GM10248 (cell line): ENCODE data around the gene CDK5.

ENCODE experiments used
- CTCF ChIA-PET: fragments of 300-600 bp; sonication (Branson Sonifier 250); formaldehyde crosslinking; extraction: SDS; loops from one replicate; lab custom pipeline; 2021; ENCODE audit warnings: antibody characterized with exemption; lab: Yijun Ruan, JAX
- POLR2A ChIA-PET: fragments of 350-650 bp; sonication (Branson Sonifier 250); formaldehyde crosslinking; extraction: SDS; loops from one replicate; lab custom pipeline; 2020; ENCODE audit warnings: antibody characterized with exemption; lab: Yijun Ruan, JAX
- DNase-seq: peaks from one replicate; pipeline ENCODE4 v3.0.0; 2012; ENCODE audit errors: extremely low spot score
- CTCF ChIP-seq: IDR thresholded peaks from 2 replicates; pipeline ENCODE4 v1.5.1; 2012; ENCODE audit warnings: mild to moderate bottlenecking, low read depth; ENCODE audit errors: extremely low read depth, missing control alignments, control extremely low read depth

CDK5 gene

DNA sequence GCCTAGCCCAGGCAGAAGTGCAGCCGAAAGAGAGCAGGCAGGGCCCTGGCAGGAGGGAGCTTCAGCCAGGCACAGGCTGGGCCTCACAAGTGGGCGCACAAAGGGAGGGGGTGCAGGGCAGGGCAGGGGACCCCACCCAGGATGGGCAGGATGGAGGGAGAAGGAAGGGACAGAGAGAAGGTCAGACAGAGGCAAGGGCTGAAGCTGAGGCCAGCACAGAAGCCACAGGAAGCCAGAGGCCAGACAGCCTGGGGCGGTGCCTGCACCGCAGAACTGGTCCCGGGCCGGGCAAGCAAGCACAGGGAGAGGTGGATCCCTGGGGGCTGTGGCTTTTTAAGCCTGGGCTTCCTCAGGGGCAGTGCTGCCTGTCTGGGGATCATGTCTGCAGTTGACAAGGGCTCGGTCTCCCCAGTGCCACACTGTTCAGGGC lies 50.2 kb downstream of the CDK5 start:
- TF ChIP-seq CTCF: no peak
- DNase-seq: no peak
- ChIA-PET POLR2A (no interaction called here), CTCF (interaction anchor here (1.0 to 8.4 kb wide), 11 partner anchors 12 to 126 kb away, joined by 3 to 84 read pairs (median 9); partner anchors contain the start of genes ABCB8 and NOS3)

- TF ChIP-seq CTCF: no peak
- no peak for DNase-seq
- ChIA-PET POLR2A (no interaction called here), CTCF (interaction anchor here (1.4 to 8.4 kb wide), 6 partner anchors 12 to 44 kb away, joined by 3 to 84 read pairs (median 20); no protein-coding TSS in a partner anchor)
Measured at GRCh38 chr7:151006590-151007300, 51.0 kb downstream of the CDK5 start.

GRCh38 chr7:151005566-151005965 lies 52.1 kb downstream of the CDK5 start:
- CTCF ChIA-PET: interaction anchor here (1.5 to 8.4 kb wide), 2 partner anchors 14 to 20 kb away, joined by 6 to 84 read pairs; no protein-coding TSS in a partner anchor
- POLR2A ChIA-PET: no interaction called here
- DNase-seq: no peak
- TF ChIP-seq CTCF: no peak
